Right ventricle myocardium superior (tissue), 1 donor: ENCODE results near the gene RCL1. TPM values are rescaled to one million over a fixed set of nuclear protein-coding genes. Genes with fewer than 3 reads are reported as not detected.
A peak's percentile ranks its signal among the peaks of the same experiment; 100 is the strongest.

ENCODE experiments used
- ATAC-seq: fragments of 200-7000 bp; cut with Tn5 transposase; one replicate; pipeline ENCODE4 v1.9.1; 2020; ENCODE audit warnings: mild to moderate bottlenecking; ENCODE audit not compliant: poor library complexity
- DNase-seq: peaks from one replicate; pipeline ENCODE4 v3.0.0-alpha.2; 2020
- intact Hi-C: fragments of 100-400 bp; cut with DNase I; formaldehyde crosslinking; loops from one replicate; pipeline ENCODE4 v1.11.2; 2022
- total RNA-seq: library from RNA; stranded (reverse); fragmentation: NEBNext Ultra II Directional; extraction: Animal tissue kit (Norgen Biotek cat#: 25700); gene quantifications from one replicate; pipeline ENCODE4 v1.2.1, GENCODE V29; 2021
- donor health status: DM: no; HTN: yes; CAD: no; lungs with severe emphysema.

RCL1 gene
- total RNA-seq, 1 donor from 2014 or later: 4.5 TPM

GRCh38 chr9:4801156-4801555, 8.4 kb downstream of the RCL1 start:
- intact Hi-C loops: no loop called here
- DNase-seq (no peak), ATAC-seq (no peak)

GRCh38 chr9:4803670-4804530, 11.2 kb downstream of the RCL1 start:
- DNase-seq: no peak
- intact Hi-C loops: no loop called here
- peak; percentile 77 for ATAC-seq

GRCh38 chr9:4804531-4805016, 11.8 kb downstream of the RCL1 start:
- ATAC-seq: peak; percentile 13
- no peak for DNase-seq
- intact Hi-C loops: no loop called here

- DNase-seq (no peak), ATAC-seq (no peak)
- intact Hi-C loops: no loop called here
Measured at GRCh38 chr9:4805191-4805918, 12.6 kb downstream of the RCL1 start.

- DNase-seq (no peak), ATAC-seq (no peak)
- intact Hi-C loops: no loop called here
Measured at GRCh38 chr9:4810565-4810964, 17.8 kb downstream of the RCL1 start.

GRCh38 chr9:4811824-4812223, 19.1 kb downstream of the RCL1 start:
- no peak for DNase-seq
- intact Hi-C loops: no loop called here
- ATAC-seq: no peak

GRCh38 chr9:4812858-4813257, 20.1 kb downstream of the RCL1 start:
- intact Hi-C loops: no loop called here
- DNase-seq (no peak), ATAC-seq (no peak)

GRCh38 chr9:4814913-4815312, 22.2 kb downstream of the RCL1 start:
- intact Hi-C loops: no loop called here
- DNase-seq: no peak
- no peak for ATAC-seq

GRCh38 chr9:4815381-4815956, 22.7 kb downstream of the RCL1 start:
- intact Hi-C loops: no loop called here
- no peak for ATAC-seq
- no peak for DNase-seq

GRCh38 chr9:4820168-4820567, 27.4 kb downstream of the RCL1 start:
- ATAC-seq (no peak), DNase-seq (no peak)
- intact Hi-C loops: no loop called here

- ATAC-seq: no peak
- no peak for DNase-seq
- intact Hi-C loops: no loop called here
Measured at GRCh38 chr9:4821133-4821532, 28.4 kb downstream of the RCL1 start.

GRCh38 chr9:4822057-4822456, 29.3 kb downstream of the RCL1 start:
- ATAC-seq: no peak
- no peak for DNase-seq
- intact Hi-C loops: no loop called here

GRCh38 chr9:4826417-4827166, 33.8 kb downstream of the RCL1 start:
- DNase-seq: no peak
- intact Hi-C loops: no loop called here
- peak; percentile 57 for ATAC-seq

- no peak for DNase-seq
- intact Hi-C loops: no loop called here
- ATAC-seq: peak; percentile 56
Measured at GRCh38 chr9:4827224-4827623, 34.5 kb downstream of the RCL1 start.

- DNase-seq (no peak), ATAC-seq (no peak)
- intact Hi-C loops: no loop called here
Measured at GRCh38 chr9:4828761-4829160, 36.0 kb downstream of the RCL1 start.

- ATAC-seq (no peak), DNase-seq (no peak)
- intact Hi-C loops: no loop called here
Measured at GRCh38 chr9:4829969-4830368, 37.2 kb downstream of the RCL1 start.

GRCh38 chr9:4830699-4831098, 38.0 kb downstream of the RCL1 start:
- ATAC-seq (no peak), DNase-seq (no peak)
- intact Hi-C loops: no loop called here

- ATAC-seq (no peak), DNase-seq (no peak)
- intact Hi-C loops: no loop called here
Measured at GRCh38 chr9:4831119-4831518, 38.4 kb downstream of the RCL1 start.

GRCh38 chr9:4831944-4832343, 39.2 kb downstream of the RCL1 start:
- no peak for ATAC-seq
- intact Hi-C loops: no loop called here
- DNase-seq: no peak
